Esophagus muscularis mucosa (tissue), 4 donors: Measurements from ENCODE around the gene HSPB3. TPM values are rescaled to one million over a fixed set of nuclear protein-coding genes. Genes with fewer than 3 reads are reported as not detected.
"Not testable (repeated sequence)": the region's sequence is repeated elsewhere in the genome, so short reads cannot be mapped to it uniquely, and the experiment has no call there.

Experiments
- DNase-seq: peaks from one replicate; pipeline ENCODE4 v3.0.0-alpha.2; 2017; ENCODE audit errors: extremely low spot score
- H3K27ac ChIP-seq, 4 donors: fragments of 200-600 bp; sonication (generic); replicated peaks in 1 of 4; 1 replicate in 3 of 4; 2 replicates in 1 of 4; pipeline ENCODE4 v1.5.1; 2016 to 2019; ENCODE audit warnings: mild to moderate bottlenecking in 1 of 4
- H3K27me3 ChIP-seq, 4 donors: fragments of 200-600 bp; sonication (generic); one replicate each; pipeline versions ENCODE4 v1.5.1 to v1.6.0; 2016 to 2019
- H3K36me3 ChIP-seq, 4 donors: fragments of 200-600 bp; sonication (generic); one replicate each; pipeline ENCODE4 v1.5.1; 2016 to 2019
- H3K4me1 ChIP-seq, 4 donors: fragments of 200-600 bp; sonication (generic); one replicate each; pipeline ENCODE4 v1.5.1; 2016 to 2019
- H3K4me3 ChIP-seq, 4 donors: fragments of 200-600 bp; sonication (generic); 1 replicate in 2 of 4; 2 replicates in 2 of 4; pipeline ENCODE4 v1.5.1; 2016 to 2019; ENCODE audit warnings: mild to moderate bottlenecking in 4 of 4, moderate library complexity in 1 of 4
- H3K9me3 ChIP-seq, 4 donors: fragments of 200-600 bp; sonication (generic); 1 replicate in 3 of 4; 2 replicates in 1 of 4; pipeline ENCODE4 v1.5.1; 2016 to 2019
- EP300 ChIP-seq: sonication (generic); formaldehyde crosslinking; IDR thresholded peaks from one replicate; pipeline ENCODE4 v1.6.1; 2017; ENCODE audit warnings: antibody characterized with exemption
- POLR2A ChIP-seq: fragments of 450-650 bp; IDR thresholded peaks from one replicate; pipeline ENCODE4 v1.6.1; 2017; ENCODE audit warnings: antibody characterized with exemption, moderate library complexity, mild to moderate bottlenecking, low read depth
- POLR2AphosphoS5 ChIP-seq, 2 donors: sonication (generic); formaldehyde crosslinking; IDR thresholded peaks; one replicate each; pipeline ENCODE4 v1.6.1; 2017; ENCODE audit warnings: antibody characterized with exemption in 2 of 2
- WGBS: methylation state at CpG from one replicate; pipeline ENCODE4 v1.1.5; 2018; 5-methylcytosine and 5-hydroxymethylcytosine counted together
- intact Hi-C: fragments of 100-400 bp; cut with DNase I; formaldehyde crosslinking; loops from one replicate; pipeline ENCODE4 v1.15.1; 2023
- total RNA-seq, 4 donors: library from RNA; depleted of rRNA; stranded (reverse); fragments of >200 nt; gene quantifications; one replicate each; pipeline versions ENCODE4 v1.1.0 to v1.2.1, GENCODE V29; 2016
- TF ChIP-seq, protein P1 (sequence below), 3 experiments: fragments of 200-600 bp in 2 of 3; fragments of 450-650 bp in 1 of 3; sonication (generic) in 2 of 3; IDR thresholded peaks; one replicate each; pipeline ENCODE4 v1.5.1; 2017 to 2019; ENCODE audit warnings: antibody characterized with exemption in 3 of 3, mild to moderate bottlenecking in 2 of 3, moderate library complexity in 1 of 3

The HSPB3 gene
- total RNA-seq, 4 donors from 2014 or later, result 19.1 to 115 (median 51.0) TPM

DNA sequence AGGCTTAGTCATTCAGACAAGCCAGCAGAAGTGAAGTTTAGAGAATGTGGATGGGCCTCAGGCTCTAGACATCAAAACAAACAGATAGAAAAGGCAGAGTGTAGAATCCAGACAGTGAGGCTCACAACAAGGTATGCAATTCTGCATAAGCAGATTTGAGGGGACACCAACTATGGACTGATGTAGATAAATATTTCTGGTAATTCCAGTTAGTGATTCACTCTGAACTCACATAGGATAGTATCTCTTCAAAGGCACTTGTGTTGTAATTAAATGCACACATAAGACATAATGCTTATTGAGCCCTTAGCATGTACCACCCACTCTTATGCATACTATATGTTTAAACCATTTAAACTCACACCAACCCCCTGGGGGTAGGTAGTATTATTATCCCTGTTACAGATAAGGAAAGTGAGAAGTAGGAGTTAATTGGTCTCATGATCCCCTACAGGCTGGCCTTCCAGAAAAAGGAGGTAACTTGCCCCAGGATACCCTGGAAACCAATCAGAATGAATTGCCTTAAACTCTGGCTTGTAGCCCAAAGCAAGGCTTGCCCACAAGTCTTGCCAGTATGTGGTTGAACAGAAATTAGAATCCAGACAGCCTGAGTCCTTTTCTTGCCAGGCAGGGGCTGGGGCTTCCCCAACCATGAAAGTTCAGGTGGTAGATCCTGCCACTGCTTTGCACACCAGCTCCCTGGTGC, 39.5 kb upstream of the HSPB3 start:
- H3K4me1 ChIP-seq, result peaks cover 0 to 3% (median 0%) of the 10 kb centered on the region in 4 donors
- H3K9me3 ChIP-seq, result no peaks in the 10 kb centered on the region
- TF ChIP-seq POLR2AphosphoS5 (IDR thresholded peaks at IDR 0.05) (no peak), POLR2A (no peak), EP300 (no peak)
- TF ChIP-seq, protein P1, sequence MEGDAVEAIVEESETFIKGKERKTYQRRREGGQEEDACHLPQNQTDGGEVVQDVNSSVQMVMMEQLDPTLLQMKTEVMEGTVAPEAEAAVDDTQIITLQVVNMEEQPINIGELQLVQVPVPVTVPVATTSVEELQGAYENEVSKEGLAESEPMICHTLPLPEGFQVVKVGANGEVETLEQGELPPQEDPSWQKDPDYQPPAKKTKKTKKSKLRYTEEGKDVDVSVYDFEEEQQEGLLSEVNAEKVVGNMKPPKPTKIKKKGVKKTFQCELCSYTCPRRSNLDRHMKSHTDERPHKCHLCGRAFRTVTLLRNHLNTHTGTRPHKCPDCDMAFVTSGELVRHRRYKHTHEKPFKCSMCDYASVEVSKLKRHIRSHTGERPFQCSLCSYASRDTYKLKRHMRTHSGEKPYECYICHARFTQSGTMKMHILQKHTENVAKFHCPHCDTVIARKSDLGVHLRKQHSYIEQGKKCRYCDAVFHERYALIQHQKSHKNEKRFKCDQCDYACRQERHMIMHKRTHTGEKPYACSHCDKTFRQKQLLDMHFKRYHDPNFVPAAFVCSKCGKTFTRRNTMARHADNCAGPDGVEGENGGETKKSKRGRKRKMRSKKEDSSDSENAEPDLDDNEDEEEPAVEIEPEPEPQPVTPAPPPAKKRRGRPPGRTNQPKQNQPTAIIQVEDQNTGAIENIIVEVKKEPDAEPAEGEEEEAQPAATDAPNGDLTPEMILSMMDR (IDR thresholded peaks at IDR 0.05), result no peak
- H3K36me3 ChIP-seq, result no peaks in the 10 kb centered on the region
- intact Hi-C loops, result loop anchor here (5.0 kb wide), 2 partner anchors 104 to 174 kb away; partner anchors contain the start of gene ARL15
- DNase-seq, result no peak
- H3K27ac ChIP-seq, result no peak overlapping the region
- H3K4me3 ChIP-seq, result no peak overlapping the region
- H3K27me3 ChIP-seq, result no peaks in the 10 kb centered on the region

DNA sequence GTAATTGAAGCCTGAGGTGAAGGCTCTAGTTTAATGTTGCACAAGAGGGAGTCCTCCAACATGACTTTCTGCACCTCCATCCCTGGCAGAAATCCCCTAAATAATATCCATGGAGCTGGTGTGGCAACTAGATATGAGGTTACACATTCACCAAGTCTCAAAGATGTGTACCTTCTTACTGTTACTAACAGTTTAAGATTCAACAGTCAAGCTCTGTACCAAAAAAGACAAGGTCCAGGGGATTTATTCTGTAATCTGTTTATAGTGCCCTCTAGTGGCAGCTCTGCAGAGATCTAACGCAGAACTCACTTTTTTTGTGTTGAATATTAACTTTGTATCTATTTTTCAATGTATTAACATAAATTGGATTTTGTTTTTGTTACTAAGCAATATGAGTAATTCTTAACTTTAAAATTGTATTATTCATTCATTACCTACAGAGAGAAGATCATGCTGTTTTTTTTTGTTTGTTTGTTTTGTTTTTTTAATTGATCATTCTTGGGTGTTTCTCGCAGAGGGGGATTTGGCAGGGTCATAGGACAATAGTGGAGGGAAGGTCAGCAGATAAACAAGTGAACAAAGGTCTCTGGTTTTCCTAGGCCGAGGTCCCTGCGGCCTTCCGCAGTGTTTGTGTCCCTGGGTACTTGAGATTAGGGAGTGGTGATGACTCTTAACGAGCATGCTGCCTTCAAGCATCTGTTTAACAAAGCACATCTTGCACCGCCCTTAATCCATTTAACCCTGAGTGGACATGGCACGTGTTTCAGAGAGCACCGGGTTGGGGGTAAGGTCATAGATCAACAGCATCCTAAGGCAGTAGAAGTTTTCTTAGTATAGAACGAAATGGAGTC, 35.7 kb upstream of the HSPB3 start:
- 49% methylated on average over 10 of the region's 10 CpGs for whole genome bisulfite sequencing
- not testable (repeated sequence) for H3K27me3 ChIP-seq

DNA sequence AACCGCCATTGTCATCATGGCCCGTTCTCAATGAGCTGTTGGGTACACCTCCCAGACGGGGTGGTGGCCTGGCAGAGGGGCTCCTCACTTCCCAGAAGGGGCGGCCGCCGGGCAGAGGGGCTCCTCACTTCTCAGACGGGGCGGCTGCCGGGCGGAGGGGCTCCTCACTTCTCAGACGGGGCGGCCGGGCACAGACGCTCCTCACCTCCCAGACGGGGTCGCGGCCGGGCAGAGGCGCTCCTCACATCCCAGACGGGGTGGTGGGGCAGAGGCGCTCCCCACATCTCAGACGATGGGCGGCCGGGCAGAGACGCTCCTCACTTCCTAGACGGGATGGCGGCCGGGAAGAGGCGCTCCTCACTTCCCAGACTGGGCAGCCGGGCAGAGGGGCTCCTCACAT, 35.0 kb upstream of the HSPB3 start:
- H3K27me3 ChIP-seq, H3K27ac ChIP-seq, H3K4me3 ChIP-seq, DNase-seq, H3K4me1 ChIP-seq, intact Hi-C loops, H3K9me3 ChIP-seq, H3K36me3 ChIP-seq: not testable (repeated sequence)
- 94% methylated on average over 16 of the region's 30 CpGs for WGBS

More for the DNA sequence above, 35.7 kb upstream of the HSPB3 start:
- H3K9me3 ChIP-seq, H3K4me3 ChIP-seq, H3K4me1 ChIP-seq, H3K27ac ChIP-seq, H3K36me3 ChIP-seq: not testable (repeated sequence)
- TF ChIP-seq, protein P1 (IDR thresholded peaks at IDR 0.05), result peak; percentile 72 to 83 (median 74)
- intact Hi-C loops, result loop anchor here (5.0 kb wide), 2 partner anchors 107 to 177 kb away; partner anchors contain the start of gene ARL15
- DNase-seq, result peak; percentile 55

DNA sequence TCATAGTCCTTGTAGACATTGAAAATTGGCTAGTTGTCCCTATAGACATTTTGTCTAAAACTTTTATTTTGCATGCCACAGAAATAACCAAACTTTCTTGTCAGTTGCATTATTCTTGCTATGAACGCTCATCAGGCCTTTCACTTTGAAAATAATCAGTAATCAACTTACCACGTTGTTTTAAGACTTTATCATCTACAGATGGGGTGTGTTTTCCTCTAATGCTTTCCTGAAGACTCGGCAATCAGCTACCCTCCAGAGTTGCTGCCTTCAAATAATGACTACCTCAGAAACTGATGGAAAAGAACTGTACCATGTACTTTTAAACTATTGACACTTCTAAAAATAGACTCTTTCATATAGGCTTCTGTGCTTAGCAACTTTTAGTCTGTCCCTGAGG, 33.5 kb upstream of the HSPB3 start:
- no peaks in the 10 kb centered on the region for H3K27me3 ChIP-seq
- H3K4me3 ChIP-seq, result no peak overlapping the region
- H3K4me1 ChIP-seq, result peaks cover 0 to 3% (median 0%) of the 10 kb centered on the region in 4 donors
- no peak for TF ChIP-seq POLR2AphosphoS5 (IDR thresholded peaks at IDR 0.05)
- no peak for TF ChIP-seq EP300
- TF ChIP-seq, protein P1 (IDR thresholded peaks at IDR 0.05), result no peak
- no peak for TF ChIP-seq POLR2A
- intact Hi-C loops, result no loop called here
- DNase-seq, result peak; percentile 12
- WGBS, result 74% methylated on average over 3 of the region's 3 CpGs
- H3K9me3 ChIP-seq, result no peaks in the 10 kb centered on the region
- H3K27ac ChIP-seq, result no peak overlapping the region
- no peaks in the 10 kb centered on the region for H3K36me3 ChIP-seq

DNA sequence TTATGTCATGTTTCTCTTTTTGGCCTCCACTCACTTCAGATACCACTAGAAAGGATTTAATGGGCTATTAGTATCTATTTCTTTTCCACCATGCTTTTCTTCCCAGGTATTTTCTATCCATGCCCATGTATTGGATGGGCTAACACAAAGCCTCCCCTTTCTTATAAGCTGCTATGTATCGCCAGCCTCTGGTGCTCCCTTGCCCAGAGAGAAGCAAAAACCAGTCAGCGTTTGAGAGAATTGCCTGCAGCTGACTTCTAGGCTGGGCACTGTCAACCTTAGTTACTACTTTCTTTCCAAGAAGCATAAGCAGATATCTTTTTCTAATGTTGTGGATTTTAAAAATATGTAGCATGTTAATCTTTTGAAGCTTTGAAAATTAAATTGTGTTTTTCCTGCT, 30.2 kb upstream of the HSPB3 start:
- no peaks in the 10 kb centered on the region for H3K27me3 ChIP-seq
- intact Hi-C loops, result no loop called here
- no peaks in the 10 kb centered on the region for H3K4me1 ChIP-seq
- no peak overlapping the region for H3K27ac ChIP-seq
- DNase-seq, result peak; percentile 89
- H3K4me3 ChIP-seq, result no peak overlapping the region
- WGBS, result 83% methylated on average over 2 of the region's 2 CpGs
- H3K9me3 ChIP-seq, result no peaks in the 10 kb centered on the region
- TF ChIP-seq EP300 (no peak), POLR2AphosphoS5 (IDR thresholded peaks at IDR 0.05) (no peak), POLR2A (no peak)
- TF ChIP-seq, protein P1 (IDR thresholded peaks at IDR 0.05), result no peak
- H3K36me3 ChIP-seq, result no peaks in the 10 kb centered on the region
